K562 (cell line): Measurements from ENCODE around the gene PPP1R14B. TPM values are rescaled to one million over a fixed set of nuclear protein-coding genes. Genes with fewer than 3 reads are reported as not detected.

Source experiments
- ATF6 ChIP-seq: sonication (generic); formaldehyde crosslinking; IDR thresholded peaks from 2 replicates; pipeline ENCODE4 v1.4.0; 2020; ENCODE audit warnings: mild to moderate bottlenecking, missing genetic modification reagents
- CEBPB ChIP-seq: fragments of 450-650 bp; IDR thresholded peaks from 2 replicates; pipeline ENCODE4 v1.6.1; 2016; ENCODE audit warnings: missing genetic modification characterization, missing compliant biosample characterization
- CREB3 ChIP-seq: fragments of 450-650 bp; conservative IDR thresholded peaks from 2 replicates; pipeline ENCODE4 v1.6.1; 2016; ENCODE audit warnings: missing genetic modification characterization, low read depth, mild to moderate bottlenecking, missing compliant biosample characterization, moderate library complexity
- E4F1 ChIP-seq: fragments of 250-450 bp; sonication (Bioruptor Pico); IDR thresholded peaks from 2 replicates; pipeline ENCODE4 v1.5.0; 2021; ENCODE audit warnings: mild to moderate bottlenecking, borderline replicate concordance
- FIP1L1 ChIP-seq: fragments of 200-400 bp; formaldehyde crosslinking; IDR thresholded peaks from 2 replicates; pipeline ENCODE4 v1.6.1; 2018; ENCODE audit warnings: mild to moderate bottlenecking, low read depth, low read length; ENCODE audit not compliant: poor library complexity, severe bottlenecking
- FOXK1 ChIP-seq: sonication (generic); formaldehyde crosslinking; IDR thresholded peaks from 2 replicates; pipeline ENCODE4 v1.8.0; 2022; ENCODE audit warnings: missing genetic modification reagents, mild to moderate bottlenecking, borderline replicate concordance
- KDM2B ChIP-seq: fragments of 250-450 bp; sonication (Bioruptor Pico); IDR thresholded peaks from 2 replicates; pipeline ENCODE4 v1.8.0; 2021; ENCODE audit warnings: mild to moderate bottlenecking, moderate library complexity
- MECOM ChIP-seq: fragments of 250-450 bp; sonication (Bioruptor Pico); IDR thresholded peaks from 2 replicates; pipeline ENCODE4 v1.8.0; 2022; ENCODE audit warnings: inconsistent platforms
- MYBL2 ChIP-seq, 2 experiments: fragments of 450-650 bp in 1 of 2; sonication (generic) in 1 of 2; formaldehyde crosslinking in 1 of 2; IDR thresholded peaks; 2 replicates each; pipeline versions ENCODE4 v1.6.1 to v1.8.1; 2017 to 2022; ENCODE audit warnings: borderline replicate concordance in 1 of 2, inconsistent platforms in 1 of 2, low read depth in 1 of 2, mild to moderate bottlenecking in 1 of 2, missing genetic modification reagents in 1 of 2, moderate library complexity in 1 of 2
- NFIX ChIP-seq: fragments of 250-450 bp; sonication (Bioruptor Pico); IDR thresholded peaks from 2 replicates; pipeline ENCODE4 v1.4.0; 2020; ENCODE audit warnings: low read depth, mild to moderate bottlenecking, moderate library complexity
- SMARCE1 ChIP-seq: fragments of 450-650 bp; IDR thresholded peaks from 2 replicates; pipeline ENCODE4 v1.7.1; 2016; ENCODE audit warnings: mild to moderate bottlenecking
- ZNF140 ChIP-seq: fragments of 250-450 bp; sonication (Bioruptor Pico); IDR thresholded peaks from 2 replicates; pipeline ENCODE4 v1.8.0; 2021; ENCODE audit warnings: moderate library complexity, mild to moderate bottlenecking, inconsistent platforms
- ZNF311 ChIP-seq: fragments of 250-450 bp; sonication (Bioruptor Pico); IDR thresholded peaks from 2 replicates; pipeline ENCODE4 v1.4.0; 2020; ENCODE audit warnings: mild to moderate bottlenecking, moderate library complexity
- ZNF347 ChIP-seq: fragments of 450-650 bp; formaldehyde crosslinking; IDR thresholded peaks from 2 replicates; pipeline ENCODE4 v1.4.0; 2020; ENCODE audit warnings: low read depth, mild to moderate bottlenecking, moderate library complexity
- ZNF436 ChIP-seq: fragments of 250-450, 450-650 bp; sonication (Bioruptor Pico); formaldehyde crosslinking; IDR thresholded peaks from 2 replicates; pipeline ENCODE4 v1.7.0; 2020; ENCODE audit warnings: mild to moderate bottlenecking
- ZNF444 ChIP-seq: fragments of 250-450 bp; sonication (Bioruptor Pico); IDR thresholded peaks from 2 replicates; pipeline ENCODE4 v1.4.0; 2020; ENCODE audit warnings: mild to moderate bottlenecking, moderate library complexity
- ZNF512 ChIP-seq: IDR thresholded peaks from 2 replicates; pipeline ENCODE4 v1.6.1; 2016; ENCODE audit warnings: missing genetic modification characterization, missing compliant biosample characterization
- ZSCAN29 ChIP-seq: fragments of 450-650 bp; IDR thresholded peaks from 2 replicates; pipeline ENCODE4 v1.6.1; 2017
- polyA plus RNA-seq, 8 experiments: library from polyadenylated mRNA; depleted of rRNA in 4 of 8; stranded (reverse) in 5 of 8; unstranded in 3 of 8; fragments of >200 nt; fragmentation: Nextera tagmentation in 2 of 8; fragmentation: Illumina TruSeq in 1 of 8; extraction: Ambion mirVana in 2 of 8; extraction: Trizol in 1 of 8; gene quantifications; 2 replicates each; pipeline versions ENCODE4 v1.2.1 to v1.2.3, GENCODE V29; 2011 to 2014; ENCODE audit warnings: inconsistent platforms in 1 of 8, missing spikeins in 1 of 8
- total RNA-seq, 7 experiments: library from RNA; depleted of rRNA in 6 of 7; stranded (reverse); fragments of >200 nt in 6 of 7; fragmentation: Illumina TruSeq in 2 of 7; extraction: Trizol in 2 of 7; gene quantifications; 2 replicates each; pipeline versions ENCODE4 v1.2.1 to v1.2.3, GENCODE V29; 2011 to 2021; ENCODE audit warnings: low replicate concordance in 1 of 7

The PPP1R14B gene
- total and polyA plus RNA-seq, 9 of the 15 experiments (the other 6 are each of a cell fraction or from before 2014, with no cell fraction given), result 7.7 to 566 (median 212) TPM

- TF ChIP-seq MYBL2 (IDR thresholded peaks at IDR 0.05; ENCODE audit: low read depth) (no peak), MYBL2 (CRISPR knock-in tag; IDR thresholded peaks at IDR 0.05; ENCODE audit: borderline replicate concordance) (no peak), KDM2B (CRISPR knock-in tag) (no peak), ZNF311 (no peak), ZNF444 (no peak), ATF6 (no peak), NFIX (0 out of 2 replicates have a peak, but pooled peaks have one; percentile 1), FOXK1 (CRISPR knock-in tag) (peak; percentile 18; the same call in 1 of the 2 replicates), ZNF436 (CRISPR knock-in tag) (peak; percentile 63; the same call in 1 of the 2 replicates), ZSCAN29 (no peak), CEBPB (tag) (no peak), FIP1L1 (no peak), ZNF140 (CRISPR knock-in tag) (no peak), CREB3 (tag) (no peak), MECOM (CRISPR knock-in tag) (no peak), E4F1 (CRISPR knock-in tag) (no peak), ZNF512 (tag) (no peak), SMARCE1 (no peak), ZNF347 (CRISPR knock-in tag) (no peak)
These were observed 6.1 kb downstream of the PPP1R14B start, which contains the start of gene FKBP2 (continued) for GRCh38 chr11:64240435-64241240.
